ENCODE measurements around the gene TGFBI. TPM values are rescaled to one million over a fixed set of nuclear protein-coding genes. Genes with fewer than 3 reads are reported as not detected.
A peak's percentile ranks its signal among the peaks of the same experiment; 100 is the strongest.

The TGFBI gene
- polyA plus RNA-seq, 1 experiment, result 2,219 TPM

GRCh38 chr5:136060963-136061362, 32.2 kb downstream of the TGFBI start:
- no peak for DNase-seq (ENCODE audit: low read depth, low spot score)
- TF ChIP-seq CTCF (IDR thresholded peaks at IDR 0.05; ENCODE audit: low read depth, low read length), result no peak
- Histone ChIP-seq H3K27ac (ENCODE audit: low read depth, low read length) (peak overlapping the region; percentile 60), H3K27me3 (ENCODE audit: control insufficient read depth, insufficient read depth, low read length) (no peaks in the 10 kb centered on the region), H3K4me3 (ENCODE audit: low read depth, low read length) (no peak overlapping the region), H3K9me3 (ENCODE audit: control insufficient read depth, insufficient read depth, low read length) (no peaks in the 10 kb centered on the region)
- ChIA-PET CTCF (interaction anchor here (0.8 kb wide), 1 partner anchor 174 kb away, joined by 3 read pairs; no protein-coding TSS in a partner anchor), POLR2A (no interaction called here)

- CTCF ChIA-PET, result interaction anchor here (1.7 to 4.4 kb wide), 2 partner anchors 117 to 124 kb away, joined by 4 to 24 read pairs; no protein-coding TSS in a partner anchor
- peak overlapping the region; percentile 60 for H3K27ac ChIP-seq (ENCODE audit: low read depth, low read length)
- DNase-seq (ENCODE audit: low read depth, low spot score), result no peak
- H3K9me3 ChIP-seq (ENCODE audit: control insufficient read depth, insufficient read depth, low read length), result no peaks in the 10 kb centered on the region
- H3K4me3 ChIP-seq (ENCODE audit: low read depth, low read length), result no peak overlapping the region
- POLR2A ChIA-PET, result no interaction called here
- no peaks in the 10 kb centered on the region for H3K27me3 ChIP-seq (ENCODE audit: control insufficient read depth, insufficient read depth, low read length)
- TF ChIP-seq CTCF (IDR thresholded peaks at IDR 0.05; ENCODE audit: low read depth, low read length), result no peak
These were observed 33.0 kb downstream of the TGFBI start for GRCh38 chr5:136061630-136062365.

GRCh38 chr5:136062366-136063274, 33.8 kb downstream of the TGFBI start:
- CTCF ChIA-PET, result interaction anchor here (0.6 to 4.4 kb wide), 6 partner anchors 20 to 171 kb away, joined by 3 to 24 read pairs (median 4); no protein-coding TSS in a partner anchor
- POLR2A ChIA-PET, result interaction anchor here (1.5 kb wide), 1 partner anchor 17 kb away, joined by 5 read pairs; no protein-coding TSS in a partner anchor

GRCh38 chr5:136063778-136064465, 35.1 kb downstream of the TGFBI start:
- no peak for TF ChIP-seq CTCF (IDR thresholded peaks at IDR 0.05; ENCODE audit: low read depth, low read length)
- ChIA-PET POLR2A (interaction anchor here (0.9 to 1.5 kb wide), 2 partner anchors 10 to 16 kb away, joined by 3 to 5 read pairs; no protein-coding TSS in a partner anchor), CTCF (interaction anchor here (0.9 to 4.4 kb wide), 6 partner anchors 8 to 173 kb away, joined by 3 to 24 read pairs (median 4); no protein-coding TSS in a partner anchor)
- H3K4me3 ChIP-seq (ENCODE audit: low read depth, low read length), result no peak overlapping the region
- DNase-seq (ENCODE audit: low read depth, low spot score), result no peak
- H3K27ac ChIP-seq (ENCODE audit: low read depth, low read length), result no peak overlapping the region
- no peaks in the 10 kb centered on the region for H3K27me3 ChIP-seq (ENCODE audit: control insufficient read depth, insufficient read depth, low read length)
- H3K9me3 ChIP-seq (ENCODE audit: control insufficient read depth, insufficient read depth, low read length), result no peaks in the 10 kb centered on the region

More at GRCh38 chr5:136062366-136063274, 33.8 kb downstream of the TGFBI start:
- Histone ChIP-seq H3K9me3 (ENCODE audit: control insufficient read depth, insufficient read depth, low read length) (no peaks in the 10 kb centered on the region), H3K27me3 (ENCODE audit: control insufficient read depth, insufficient read depth, low read length) (no peaks in the 10 kb centered on the region), H3K4me3 (ENCODE audit: low read depth, low read length) (no peak overlapping the region), H3K27ac (ENCODE audit: low read depth, low read length) (peak overlapping the region; percentile 24)
- peak; percentile 44 for TF ChIP-seq CTCF (IDR thresholded peaks at IDR 0.05; ENCODE audit: low read depth, low read length)
- DNase-seq (ENCODE audit: low read depth, low spot score), result no peak

All from AG04450 (cell line).